Measurements from ENCODE around the gene CCSER2. TPM values are rescaled to one million over a fixed set of nuclear protein-coding genes. Genes with fewer than 3 reads are reported as not detected.

Gene CCSER2
- polyA plus RNA-seq, 1 donor, result 31.4 TPM

- no peak for DNase-seq
Measured at GRCh38 chr10:84548869-84549268, 220.5 kb downstream of the CCSER2 start.

GRCh38 chr10:84549368-84550165 lies 221.2 kb downstream of the CCSER2 start:
- no peak for DNase-seq

- no peak for DNase-seq
Measured at GRCh38 chr10:84550756-84551436, 222.5 kb downstream of the CCSER2 start.

GRCh38 chr10:84551437-84552120 lies 223.2 kb downstream of the CCSER2 start:
- DNase-seq, result no peak

GRCh38 chr10:84552478-84552877 lies 224.1 kb downstream of the CCSER2 start:
- no peak for DNase-seq

- DNase-seq, result no peak
Measured at GRCh38 chr10:84562592-84562991, 234.2 kb downstream of the CCSER2 start.

GRCh38 chr10:84563355-84563754 lies 235.0 kb downstream of the CCSER2 start:
- DNase-seq, result no peak

- DNase-seq, result no peak
Measured at GRCh38 chr10:84563868-84564267, 235.5 kb downstream of the CCSER2 start.

- no peak for DNase-seq
Measured at GRCh38 chr10:84565881-84566582, 237.6 kb downstream of the CCSER2 start.

GRCh38 chr10:84567133-84567532 lies 238.7 kb downstream of the CCSER2 start:
- DNase-seq, result no peak

Other genes starting within 250 kb of the CCSER2 start
- 176 TPM for gene GHITM, start 189.1 kb upstream of the CCSER2 start, polyA plus RNA-seq (ENCODE audit: insufficient read length)
- 0.52 TPM for gene GPR15LG, start 154.8 kb upstream of the CCSER2 start, polyA plus RNA-seq (ENCODE audit: insufficient read length)
- 1.0 TPM for gene CDHR1, start 134.1 kb upstream of the CCSER2 start, polyA plus RNA-seq (ENCODE audit: insufficient read length)
- not detected for gene LRIT2, start 103.0 kb upstream of the CCSER2 start, polyA plus RNA-seq (ENCODE audit: insufficient read length)
- gene LRIT1, start 87.0 kb upstream of the CCSER2 start, polyA plus RNA-seq (ENCODE audit: insufficient read length), result not detected
- gene RGR, start 83.5 kb upstream of the CCSER2 start, polyA plus RNA-seq (ENCODE audit: insufficient read length), result not detected